ENCODE results near the gene SDCCAG8. TPM values are rescaled to one million over a fixed set of nuclear protein-coding genes. Genes with fewer than 3 reads are reported as not detected.

Gene SDCCAG8
- polyA plus RNA-seq, 1 donor = 35.0 TPM

DNA sequence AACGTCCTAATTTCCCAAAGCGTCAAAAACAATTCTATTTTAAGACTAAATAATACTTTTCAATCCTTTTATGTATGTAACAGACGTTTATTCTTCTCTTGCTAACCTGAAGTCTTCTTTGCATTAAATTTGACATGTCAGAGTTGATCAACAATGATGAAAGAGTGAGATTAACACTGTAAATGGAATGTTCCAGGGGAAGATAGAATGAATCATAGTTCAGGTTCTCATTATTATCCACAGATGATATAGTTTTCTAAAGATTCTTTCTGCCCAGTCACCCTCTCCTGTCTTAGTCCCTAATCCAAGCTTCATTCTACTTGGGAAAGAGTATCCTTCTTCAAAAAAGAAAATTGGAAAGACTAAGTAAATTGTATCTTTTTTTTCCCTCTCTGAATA, 38.9 kb downstream of the SDCCAG8 start:
- H3K27me3 ChIP-seq (ENCODE audit: control insufficient read depth, insufficient read depth, low read length) = no peaks in the 10 kb centered on the region
- no peak overlapping the region for H3K4me3 ChIP-seq (ENCODE audit: low read length)
- no peaks in the 10 kb centered on the region for H3K4me1 ChIP-seq (ENCODE audit: control insufficient read depth, insufficient read depth, low read length)
- H3K9me3 ChIP-seq (ENCODE audit: control insufficient read depth, low read depth, low read length) = peaks cover 11% of the 10 kb centered on the region
- 89% methylated on average over 1 of the region's 3 CpGs for WGBS (ENCODE audit: insufficient coverage, low lambda C conversion rate)
- DNase-seq = no peak
- no peak overlapping the region for H3K27ac ChIP-seq (ENCODE audit: low read length)
- peaks cover 23% of the 10 kb centered on the region for H3K36me3 ChIP-seq (ENCODE audit: control insufficient read depth, insufficient read depth, low read length)

DNA sequence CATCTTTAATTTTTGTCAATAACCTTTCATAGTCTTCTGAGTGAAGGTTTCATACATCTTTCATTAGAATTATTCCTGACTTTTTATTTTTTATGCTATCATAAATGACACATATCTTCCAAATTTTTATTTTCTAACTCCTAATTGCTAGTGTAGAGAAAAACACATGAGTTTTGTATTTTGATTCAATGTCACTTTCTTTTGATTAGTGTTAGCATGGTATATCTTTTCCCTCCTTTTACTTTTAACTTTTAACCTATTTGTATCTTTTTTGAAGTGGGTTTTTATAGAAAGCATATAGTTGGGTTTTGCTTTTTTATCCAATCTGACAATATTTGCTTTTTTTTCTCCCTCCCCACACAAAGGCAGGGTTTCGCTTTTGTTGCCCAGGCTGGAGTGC, 43.2 kb downstream of the SDCCAG8 start:
- Histone ChIP-seq H3K27me3 (ENCODE audit: control insufficient read depth, insufficient read depth, low read length) (no peaks in the 10 kb centered on the region), H3K4me1 (ENCODE audit: control insufficient read depth, insufficient read depth, low read length) (no peaks in the 10 kb centered on the region), H3K9me3 (ENCODE audit: control insufficient read depth, low read depth, low read length) (peaks cover 12% of the 10 kb centered on the region), H3K27ac (ENCODE audit: low read length) (no peak overlapping the region), H3K4me3 (ENCODE audit: low read length) (no peak overlapping the region), H3K36me3 (ENCODE audit: control insufficient read depth, insufficient read depth, low read length) (peaks cover 16% of the 10 kb centered on the region)
- no peak for DNase-seq
- no CpG with 5 or more reads among the region's 1 CpG for WGBS (ENCODE audit: insufficient coverage, low lambda C conversion rate)

DNA sequence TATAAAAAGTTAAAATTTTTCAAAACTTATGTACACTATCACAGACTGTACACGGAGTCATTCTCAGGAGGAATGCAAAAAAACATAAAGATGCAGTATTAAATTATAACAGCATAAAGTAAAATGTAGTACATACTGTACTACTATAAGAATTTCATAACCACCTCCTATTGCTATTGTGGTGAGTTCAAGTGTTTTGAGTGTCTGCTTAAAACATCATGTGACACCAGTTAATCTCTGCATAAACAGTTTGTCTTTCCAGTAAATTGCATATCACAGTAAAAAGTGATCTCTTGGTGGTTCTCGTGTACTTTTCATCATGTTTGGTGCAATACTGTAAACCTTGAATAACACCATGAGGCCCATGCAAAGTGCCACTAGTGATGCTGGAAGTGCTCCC, 45.2 kb downstream of the SDCCAG8 start:
- no peaks in the 10 kb centered on the region for H3K27me3 ChIP-seq (ENCODE audit: control insufficient read depth, insufficient read depth, low read length)
- H3K9me3 ChIP-seq (ENCODE audit: control insufficient read depth, low read depth, low read length) = peaks cover 8% of the 10 kb centered on the region
- H3K4me1 ChIP-seq (ENCODE audit: control insufficient read depth, insufficient read depth, low read length) = no peaks in the 10 kb centered on the region
- H3K27ac ChIP-seq (ENCODE audit: low read length) = no peak overlapping the region
- no peak for DNase-seq
- 100% methylated on average over 1 of the region's 2 CpGs for WGBS (ENCODE audit: insufficient coverage, low lambda C conversion rate)
- no peak overlapping the region for H3K4me3 ChIP-seq (ENCODE audit: low read length)
- peaks cover 14% of the 10 kb centered on the region for H3K36me3 ChIP-seq (ENCODE audit: control insufficient read depth, insufficient read depth, low read length)

DNA sequence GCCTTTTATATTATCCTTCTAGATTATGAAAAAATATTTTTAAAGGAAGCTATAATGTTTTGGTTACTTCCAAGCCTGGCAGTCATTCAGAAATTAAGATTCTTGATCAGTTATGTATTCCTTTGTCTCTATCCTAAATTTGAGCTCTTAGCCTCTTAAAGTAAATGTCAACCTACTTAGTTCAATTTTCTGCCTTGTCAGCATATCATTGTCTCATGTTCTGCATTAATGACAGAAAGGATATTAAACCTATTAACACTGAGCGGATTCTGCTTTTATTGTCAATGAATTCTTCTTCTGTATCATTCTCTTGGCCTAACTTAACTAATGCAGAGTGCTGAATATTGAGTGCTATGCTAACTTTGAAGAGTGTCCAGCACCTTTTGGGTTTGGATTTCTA, 56.0 kb downstream of the SDCCAG8 start:
- no CpG with 5 or more reads among the region's 1 CpG for WGBS (ENCODE audit: insufficient coverage, low lambda C conversion rate)

DNA sequence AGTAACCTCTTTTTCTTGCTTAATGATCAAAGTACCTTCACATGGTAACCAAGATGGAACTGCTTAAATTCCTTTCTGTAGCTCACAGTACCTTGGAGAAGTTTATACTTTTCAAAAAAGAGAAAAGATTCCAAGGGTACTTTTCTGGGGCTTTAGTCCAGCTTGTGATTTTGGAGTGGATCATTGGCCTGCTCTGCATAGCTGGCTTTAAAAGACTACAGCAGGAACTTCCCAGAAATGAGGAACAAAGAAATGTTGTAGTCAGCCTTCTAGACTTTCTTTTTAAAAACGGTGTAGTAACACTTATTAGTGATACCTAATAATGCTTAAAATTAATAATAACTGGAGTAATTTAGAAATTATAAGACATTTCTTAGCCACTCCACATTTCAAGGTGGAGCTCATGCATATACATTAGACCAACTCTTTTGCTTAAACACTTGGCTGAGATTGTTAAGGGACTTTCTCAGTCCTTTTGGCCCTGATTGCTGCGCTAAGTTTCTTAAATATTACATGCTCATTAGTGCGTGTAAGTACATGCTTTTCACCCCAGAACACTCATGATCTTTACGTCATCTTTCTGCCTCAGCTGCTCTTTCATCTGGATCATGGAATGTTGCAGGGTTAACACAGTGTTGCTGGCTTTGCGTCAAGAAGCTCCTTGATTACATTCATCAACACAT, 57.3 kb downstream of the SDCCAG8 start:
- no peak overlapping the region for H3K27ac ChIP-seq (ENCODE audit: low read length)
- H3K36me3 ChIP-seq (ENCODE audit: control insufficient read depth, insufficient read depth, low read length) = peaks cover 21% of the 10 kb centered on the region
- no peaks in the 10 kb centered on the region for H3K9me3 ChIP-seq (ENCODE audit: control insufficient read depth, low read depth, low read length)
- no peak overlapping the region for H3K4me3 ChIP-seq (ENCODE audit: low read length)
- no peak for DNase-seq
- H3K4me1 ChIP-seq (ENCODE audit: control insufficient read depth, insufficient read depth, low read length) = no peaks in the 10 kb centered on the region
- H3K27me3 ChIP-seq (ENCODE audit: control insufficient read depth, insufficient read depth, low read length) = no peaks in the 10 kb centered on the region
- WGBS (ENCODE audit: insufficient coverage, low lambda C conversion rate) = 100% methylated on average over 1 of the region's 5 CpGs

More for the DNA sequence above, 56.0 kb downstream of the SDCCAG8 start:
- Histone ChIP-seq H3K9me3 (ENCODE audit: control insufficient read depth, low read depth, low read length) (no peaks in the 10 kb centered on the region), H3K27me3 (ENCODE audit: control insufficient read depth, insufficient read depth, low read length) (no peaks in the 10 kb centered on the region), H3K27ac (ENCODE audit: low read length) (no peak overlapping the region), H3K36me3 (ENCODE audit: control insufficient read depth, insufficient read depth, low read length) (peaks cover 16% of the 10 kb centered on the region), H3K4me1 (ENCODE audit: control insufficient read depth, insufficient read depth, low read length) (no peaks in the 10 kb centered on the region), H3K4me3 (ENCODE audit: low read length) (no peak overlapping the region)
- DNase-seq = no peak

DNA sequence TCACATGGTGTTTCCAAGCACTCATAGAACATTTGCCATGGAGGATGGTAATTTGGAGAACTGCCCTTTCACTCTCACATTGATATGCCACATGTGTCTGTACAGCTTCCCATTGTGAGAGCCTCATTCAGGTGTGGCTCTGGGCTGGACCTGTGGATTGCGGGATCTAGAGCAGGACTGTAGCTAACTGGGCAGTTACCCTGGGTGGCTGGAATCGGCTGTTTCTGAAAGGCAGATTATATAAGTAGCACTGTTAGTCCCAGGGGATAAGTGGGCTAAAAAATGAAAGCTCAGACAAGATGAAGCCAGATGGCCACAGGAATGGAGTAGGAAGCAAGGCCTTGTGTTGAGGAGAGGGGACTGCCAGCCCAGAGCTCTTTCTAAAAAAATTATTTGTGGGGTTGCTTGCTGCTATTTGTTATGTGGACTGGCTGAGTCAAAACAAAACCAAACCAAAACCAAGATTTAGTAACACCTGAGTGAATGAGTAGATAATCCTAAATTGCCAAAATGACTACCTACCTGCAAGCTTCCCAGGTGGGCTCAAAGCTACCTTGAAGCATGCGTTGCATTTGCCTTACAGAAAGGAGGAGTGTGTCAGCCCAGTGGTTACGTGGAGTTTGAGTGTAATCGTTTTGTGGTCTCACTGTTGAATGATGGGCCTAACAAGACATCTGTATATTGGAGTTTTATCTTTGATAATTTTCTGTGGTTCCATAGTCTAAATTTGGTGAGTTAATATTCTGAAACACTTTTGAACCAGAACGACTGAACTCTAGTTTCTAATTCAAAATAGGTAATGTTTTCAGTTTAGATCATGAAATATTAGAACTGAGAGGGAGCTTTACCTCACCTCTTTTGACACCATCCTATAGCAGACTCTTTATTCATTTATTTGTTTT, 58.0 kb downstream of the SDCCAG8 start:
- 88% methylated on average over 1 of the region's 6 CpGs for WGBS (ENCODE audit: insufficient coverage, low lambda C conversion rate)
- Histone ChIP-seq H3K9me3 (ENCODE audit: control insufficient read depth, low read depth, low read length) (no peaks in the 10 kb centered on the region), H3K4me3 (ENCODE audit: low read length) (no peak overlapping the region), H3K4me1 (ENCODE audit: control insufficient read depth, insufficient read depth, low read length) (no peaks in the 10 kb centered on the region), H3K27ac (ENCODE audit: low read length) (no peak overlapping the region), H3K27me3 (ENCODE audit: control insufficient read depth, insufficient read depth, low read length) (no peaks in the 10 kb centered on the region), H3K36me3 (ENCODE audit: control insufficient read depth, insufficient read depth, low read length) (peaks cover 21% of the 10 kb centered on the region)
- no peak for DNase-seq

DNA sequence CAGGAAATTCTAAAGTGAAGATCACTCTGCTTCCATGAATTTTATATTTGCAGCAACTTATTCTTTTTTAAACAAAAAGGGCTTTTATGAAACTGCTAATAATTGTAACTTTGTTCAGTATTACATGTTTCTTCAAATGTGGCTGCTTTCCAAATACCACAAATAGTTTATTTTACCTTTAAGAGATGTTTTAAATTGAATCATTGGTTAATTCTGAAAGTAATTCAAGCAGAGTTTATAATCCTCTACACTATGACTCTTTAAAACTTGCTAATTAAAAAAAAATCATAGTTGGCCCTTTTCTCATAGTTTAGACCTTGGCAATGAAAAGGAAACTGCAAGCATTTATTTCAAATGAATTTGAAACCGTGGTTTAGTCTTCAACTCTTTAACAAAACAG, 59.6 kb downstream of the SDCCAG8 start:
- H3K4me1 ChIP-seq (ENCODE audit: control insufficient read depth, insufficient read depth, low read length) = no peaks in the 10 kb centered on the region
- no peak overlapping the region for H3K27ac ChIP-seq (ENCODE audit: low read length)
- peaks cover 21% of the 10 kb centered on the region for H3K36me3 ChIP-seq (ENCODE audit: control insufficient read depth, insufficient read depth, low read length)
- WGBS (ENCODE audit: insufficient coverage, low lambda C conversion rate) = 75% methylated on average over 1 of the region's 1 CpG
- no peaks in the 10 kb centered on the region for H3K27me3 ChIP-seq (ENCODE audit: control insufficient read depth, insufficient read depth, low read length)
- no peak overlapping the region for H3K4me3 ChIP-seq (ENCODE audit: low read length)
- DNase-seq = no peak
- H3K9me3 ChIP-seq (ENCODE audit: control insufficient read depth, low read depth, low read length) = no peaks in the 10 kb centered on the region

DNA sequence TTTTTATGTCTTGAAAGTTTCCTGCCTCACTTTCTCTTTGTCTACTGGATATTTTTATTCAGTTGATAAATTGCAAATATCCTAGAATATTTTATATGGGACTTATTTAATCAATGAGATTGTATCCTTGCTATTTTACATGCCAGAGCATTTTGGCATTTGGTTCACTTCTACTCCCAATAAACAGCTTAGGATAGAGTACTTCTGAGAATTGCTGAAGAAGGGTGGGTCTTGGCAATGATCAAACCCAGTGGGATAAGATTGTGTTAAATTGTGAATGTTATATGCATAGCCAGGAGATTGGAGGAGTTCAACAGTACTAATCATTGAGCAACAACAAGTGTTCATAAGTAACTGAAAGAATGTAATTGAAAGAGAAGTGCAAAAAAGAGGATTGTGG, 60.1 kb downstream of the SDCCAG8 start:
- DNase-seq = no peak
- H3K27me3 ChIP-seq (ENCODE audit: control insufficient read depth, insufficient read depth, low read length) = no peaks in the 10 kb centered on the region
- H3K9me3 ChIP-seq (ENCODE audit: control insufficient read depth, low read depth, low read length) = no peaks in the 10 kb centered on the region
- no peak overlapping the region for H3K4me3 ChIP-seq (ENCODE audit: low read length)
- no peaks in the 10 kb centered on the region for H3K4me1 ChIP-seq (ENCODE audit: control insufficient read depth, insufficient read depth, low read length)
- no peak overlapping the region for H3K27ac ChIP-seq (ENCODE audit: low read length)
- peaks cover 21% of the 10 kb centered on the region for H3K36me3 ChIP-seq (ENCODE audit: control insufficient read depth, insufficient read depth, low read length)

DNA sequence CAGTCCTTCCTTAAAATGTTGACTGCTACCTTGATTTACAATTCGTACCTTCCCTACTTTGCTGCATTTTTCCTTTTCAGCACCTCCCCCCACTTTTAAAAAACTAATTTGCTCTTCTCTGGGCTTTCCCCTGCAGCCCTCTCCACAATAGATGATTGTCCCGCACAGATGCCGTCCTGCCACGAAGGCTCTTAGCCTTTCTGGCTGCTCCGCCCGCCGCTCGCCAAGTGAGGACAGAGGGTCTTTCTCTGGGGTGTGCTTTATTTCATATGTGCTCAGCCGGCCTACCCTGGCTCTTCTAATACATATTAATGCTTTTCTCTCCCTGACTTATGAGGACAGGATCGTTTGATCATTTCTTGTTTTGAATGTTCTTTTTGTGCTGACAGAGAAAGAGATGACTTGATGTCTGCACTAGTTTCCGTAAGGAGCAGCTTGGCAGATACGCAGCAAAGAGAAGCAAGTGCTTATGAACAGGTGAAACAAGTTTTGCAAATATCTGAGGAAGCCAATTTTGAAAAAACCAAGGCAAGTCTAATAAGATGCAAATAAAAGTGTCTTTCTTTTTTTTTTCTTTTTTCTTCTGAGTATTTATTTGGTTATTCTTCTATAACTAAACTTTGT, 60.6 kb downstream of the SDCCAG8 start:
- Histone ChIP-seq H3K27ac (ENCODE audit: low read length) (no peak overlapping the region), H3K9me3 (ENCODE audit: control insufficient read depth, low read depth, low read length) (no peaks in the 10 kb centered on the region), H3K36me3 (ENCODE audit: control insufficient read depth, insufficient read depth, low read length) (peaks cover 21% of the 10 kb centered on the region), H3K4me3 (ENCODE audit: low read length) (no peak overlapping the region), H3K4me1 (ENCODE audit: control insufficient read depth, insufficient read depth, low read length) (no peaks in the 10 kb centered on the region), H3K27me3 (ENCODE audit: control insufficient read depth, insufficient read depth, low read length) (no peaks in the 10 kb centered on the region)
- DNase-seq = no peak
- 72% methylated on average over 3 of the region's 12 CpGs for WGBS (ENCODE audit: insufficient coverage, low lambda C conversion rate)

DNA sequence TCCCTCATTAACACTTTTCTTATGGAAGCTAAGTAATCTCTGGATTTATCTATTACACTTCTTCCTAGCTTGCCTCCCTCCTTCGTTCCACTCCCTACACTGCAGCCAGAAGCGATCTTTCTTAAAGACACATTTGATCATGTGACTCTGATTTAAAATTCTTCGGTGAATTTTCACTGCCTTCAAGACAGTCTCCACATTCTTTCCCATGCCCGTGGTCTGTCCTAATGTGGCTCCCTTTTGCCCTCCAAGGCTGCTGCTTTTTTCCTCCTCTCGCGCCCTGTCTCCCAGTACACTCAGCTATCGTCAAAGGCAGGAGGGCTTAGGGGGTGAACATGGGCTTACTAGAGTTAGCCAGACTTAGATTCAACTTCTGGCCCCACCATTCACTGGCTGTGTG, 64.4 kb downstream of the SDCCAG8 start:
- no peak overlapping the region for H3K27ac ChIP-seq (ENCODE audit: low read length)
- H3K4me1 ChIP-seq (ENCODE audit: control insufficient read depth, insufficient read depth, low read length) = no peaks in the 10 kb centered on the region
- peaks cover 16% of the 10 kb centered on the region for H3K36me3 ChIP-seq (ENCODE audit: control insufficient read depth, insufficient read depth, low read length)
- 89% methylated on average over 2 of the region's 7 CpGs for whole genome bisulfite sequencing (ENCODE audit: insufficient coverage, low lambda C conversion rate)
- no peaks in the 10 kb centered on the region for H3K27me3 ChIP-seq (ENCODE audit: control insufficient read depth, insufficient read depth, low read length)
- H3K4me3 ChIP-seq (ENCODE audit: low read length) = no peak overlapping the region
- DNase-seq = no peak
- no peaks in the 10 kb centered on the region for H3K9me3 ChIP-seq (ENCODE audit: control insufficient read depth, low read depth, low read length)
